Neutrophil (primary cell): Measurements from ENCODE around the gene CEACAM18.
A peak's percentile ranks its signal among the peaks of the same experiment; 100 is the strongest.

Experiments used
- H3K27ac ChIP-seq: fragments of 200-600 bp; sonication (generic); 2 replicates; pipeline ENCODE4 v1.5.1; 2016; ENCODE audit warnings: mild to moderate bottlenecking, moderate library complexity
- H3K27me3 ChIP-seq: fragments of 200-600 bp; sonication (generic); 2 replicates; pipeline ENCODE4 v1.6.0; 2016; ENCODE audit warnings: mild to moderate bottlenecking
- H3K36me3 ChIP-seq: fragments of 200-600 bp; sonication (generic); 2 replicates; pipeline ENCODE4 v1.5.1; 2017
- H3K4me1 ChIP-seq, 2 experiments: fragments of 200-600 bp in 1 of 2; sonication (generic) in 1 of 2; 1 replicate in 1 of 2; 2 replicates in 1 of 2; pipeline versions ENCODE4 v1.5.1 to v1.6.1; 2013 to 2016; ENCODE audit warnings: low read depth in 1 of 2, low read length in 1 of 2, mild to moderate bottlenecking in 1 of 2, moderate library complexity in 1 of 2; ENCODE audit not compliant: control insufficient read depth in 1 of 2, insufficient read depth in 1 of 2
- H3K4me3 ChIP-seq, 2 experiments: fragments of 200-600 bp in 1 of 2; sonication (generic) in 1 of 2; 1 replicate in 1 of 2; 2 replicates in 1 of 2; pipeline ENCODE4 v1.5.1; 2013 to 2016; ENCODE audit warnings: low read depth in 1 of 2, low read length in 1 of 2, mild to moderate bottlenecking in 1 of 2, moderate library complexity in 1 of 2
- H3K9me3 ChIP-seq: fragments of 200-600 bp; sonication (generic); 2 replicates; pipeline ENCODE4 v1.5.1; 2016
- CTCF ChIP-seq: fragments of 200-600 bp; sonication (generic); IDR thresholded peaks from 2 replicates; pipeline ENCODE4 v1.5.1; 2016; ENCODE audit warnings: antibody characterized with exemption

The CEACAM18 gene

DNA sequence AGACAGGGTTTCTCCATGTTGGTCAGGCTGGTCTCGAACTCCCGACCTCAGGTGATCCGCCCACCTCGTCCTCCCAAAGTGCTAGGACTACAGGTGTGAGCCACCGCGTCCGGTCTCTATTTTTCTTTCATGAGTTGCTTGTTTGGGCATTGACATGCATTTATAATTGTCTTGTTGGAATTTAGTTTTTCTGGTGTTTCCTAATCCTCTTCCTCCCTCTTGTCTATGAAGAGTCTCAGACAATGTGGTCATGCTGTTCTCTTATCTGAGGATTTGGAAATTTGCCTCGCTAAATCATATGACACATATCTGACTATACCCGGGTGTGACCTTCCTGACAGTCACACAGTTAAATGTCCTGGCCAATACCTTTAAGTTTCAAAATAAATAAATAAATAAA is 7.4 kb upstream of the CEACAM18 start:
- Histone ChIP-seq H3K27ac (no peak overlapping the region), H3K4me3 (no peak overlapping the region), H3K27me3 (no peaks in the 10 kb centered on the region), H3K9me3 (no peaks in the 10 kb centered on the region), H3K4me1 (peaks cover 37 to 38% of the 10 kb centered on the region in 2 experiments), H3K36me3 (no peaks in the 10 kb centered on the region)
- no peak for TF ChIP-seq CTCF

DNA sequence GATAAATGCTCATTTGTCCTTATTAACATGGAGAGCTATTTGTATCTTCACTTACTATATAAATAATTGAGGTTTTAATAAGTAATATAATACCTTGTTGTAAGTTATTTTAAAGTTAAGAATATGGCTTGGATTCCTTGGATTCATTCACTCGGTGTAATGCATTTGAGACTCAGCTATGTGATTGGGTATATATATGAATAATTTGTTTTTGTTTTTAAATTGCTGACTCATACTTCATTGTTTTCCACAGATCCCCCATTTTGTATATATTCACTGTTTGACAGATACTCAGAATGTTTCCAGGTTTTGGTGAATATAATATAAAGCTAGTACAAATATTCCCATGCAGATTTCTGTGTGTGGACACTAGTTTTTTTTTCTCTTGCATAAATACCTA is 6.8 kb upstream of the CEACAM18 start:
- Histone ChIP-seq H3K4me3 (no peak overlapping the region), H3K9me3 (no peaks in the 10 kb centered on the region), H3K27me3 (no peaks in the 10 kb centered on the region), H3K36me3 (no peaks in the 10 kb centered on the region), H3K4me1 (peaks cover 31 to 33% of the 10 kb centered on the region in 2 experiments), H3K27ac (no peak overlapping the region)
- TF ChIP-seq CTCF: no peak

- no peak overlapping the region for H3K27ac ChIP-seq
Observed at GRCh38 chr19:51472607-51473006, 5.7 kb upstream of the CEACAM18 start.

GRCh38 chr19:51473009-51473707 is 5.2 kb upstream of the CEACAM18 start:
- Histone ChIP-seq H3K9me3 (no peaks in the 10 kb centered on the region), H3K36me3 (no peaks in the 10 kb centered on the region), H3K4me3 (no peak overlapping the region), H3K27me3 (no peaks in the 10 kb centered on the region), H3K27ac (no peak overlapping the region), H3K4me1 (peaks cover 19 to 24% of the 10 kb centered on the region in 2 experiments)
- peak; percentile 69 for TF ChIP-seq CTCF

More at GRCh38 chr19:51472607-51473006, 5.7 kb upstream of the CEACAM18 start:
- no peaks in the 10 kb centered on the region for H3K36me3 ChIP-seq
- no peaks in the 10 kb centered on the region for H3K27me3 ChIP-seq
- no peaks in the 10 kb centered on the region for H3K9me3 ChIP-seq
- no peak for TF ChIP-seq CTCF
- peaks cover 23 to 26% of the 10 kb centered on the region in 2 experiments for H3K4me1 ChIP-seq
- no peak overlapping the region for H3K4me3 ChIP-seq

- Histone ChIP-seq H3K4me1 (peaks cover 4 to 7% of the 10 kb centered on the region in 2 experiments), H3K27ac (no peak overlapping the region), H3K36me3 (no peaks in the 10 kb centered on the region), H3K4me3 (no peak overlapping the region), H3K9me3 (no peaks in the 10 kb centered on the region), H3K27me3 (peaks cover 25% of the 10 kb centered on the region)
- no peak for TF ChIP-seq CTCF
Observed at GRCh38 chr19:51476164-51476563, 2.2 kb upstream of the CEACAM18 start.
